HG02970 (cell line): ENCODE results near the gene GPSM1.

Experiments used
- ATAC-seq: cut with Tn5 transposase; IDR thresholded peaks from one replicate; pipeline ENCODE4 v1.9.1; 2021; ENCODE audit warnings: mild to moderate bottlenecking, moderate library complexity, moderate number of reproducible peaks; ENCODE audit not compliant: unreplicated experiment, low FRiP score

Gene GPSM1

GRCh38 chr9:136391737-136392537 lies 64.6 kb downstream of the GPSM1 start:
- ATAC-seq = no peak

GRCh38 chr9:136392538-136393449 lies 65.5 kb downstream of the GPSM1 start:
- ATAC-seq = no peak

- no peak for ATAC-seq
Measured at GRCh38 chr9:136393531-136393930, 66.2 kb downstream of the GPSM1 start.

GRCh38 chr9:136394312-136395019 lies 67.1 kb downstream of the GPSM1 start:
- ATAC-seq = no peak

GRCh38 chr9:136395020-136395340 lies 67.6 kb downstream of the GPSM1 start:
- no peak for ATAC-seq

- no peak for ATAC-seq
Measured at GRCh38 chr9:136395345-136396218, 68.2 kb downstream of the GPSM1 start.

GRCh38 chr9:136396219-136396515 lies 68.8 kb downstream of the GPSM1 start:
- no peak for ATAC-seq

- no peak for ATAC-seq
Measured at GRCh38 chr9:136397643-136398042, 70.3 kb downstream of the GPSM1 start.

- ATAC-seq = no peak
Measured at GRCh38 chr9:136398286-136398685, 70.9 kb downstream of the GPSM1 start.

GRCh38 chr9:136399176-136400037 lies 72.1 kb downstream of the GPSM1 start:
- ATAC-seq = peak; percentile 31

GRCh38 chr9:136400038-136400834 lies 72.9 kb downstream of the GPSM1 start, which contains the start of gene SNAPC4:
Gene SNAPC4, minus strand, starts transcription at chr9:136400170. Its CDS starts 1,742 bp downstream, at chr9:136398428.
- ATAC-seq = peak; percentile 67

GRCh38 chr9:136401173-136401922 lies 74.0 kb downstream of the GPSM1 start:
- ATAC-seq = no peak

- ATAC-seq = no peak
Measured at GRCh38 chr9:136402067-136402466, 74.7 kb downstream of the GPSM1 start.

GRCh38 chr9:136403538-136403914 lies 76.2 kb downstream of the GPSM1 start:
- ATAC-seq = no peak

GRCh38 chr9:136403915-136404800 lies 76.8 kb downstream of the GPSM1 start:
- ATAC-seq = no peak

GRCh38 chr9:136404801-136405136 lies 77.4 kb downstream of the GPSM1 start:
- ATAC-seq = no peak

GRCh38 chr9:136405481-136405880 lies 78.1 kb downstream of the GPSM1 start:
- ATAC-seq = no peak
